Measurements from ENCODE around the gene INO80D.

- TF ChIP-seq CTCF (IDR thresholded peaks at IDR 0.05) = no peak
- TF ChIP-seq ZFX (IDR thresholded peaks at IDR 0.05; ENCODE audit: borderline replicate concordance) = no peak
These were observed 137.5 kb downstream of the INO80D start for GRCh38 chr2:205948496-205948837.
